ENCODE measurements around the gene ANK3. TPM values are rescaled to one million over a fixed set of nuclear protein-coding genes. Genes with fewer than 3 reads are reported as not detected.

Gene ANK3
- polyA plus RNA-seq, 1 donor (not counting 4 experiments of a cell fraction or from before 2014, with no cell fraction given) = 8.3 TPM

- no peak overlapping the region for H3K4me2 ChIP-seq (ENCODE audit: control insufficient read depth, extremely low read depth, insufficient read depth, low read depth, low read length)
- no peaks in the 10 kb centered on the region for H3K79me2 ChIP-seq (ENCODE audit: control insufficient read depth, insufficient read depth, low read length)
- H3K27ac ChIP-seq (ENCODE audit: control insufficient read depth, insufficient read depth, low read length) = no peak overlapping the region
- no peaks in the 10 kb centered on the region for H4K20me1 ChIP-seq (ENCODE audit: control insufficient read depth, extremely low read depth, insufficient read depth, low read length)
- H3K9me1 ChIP-seq (ENCODE audit: control insufficient read depth, extremely low read depth, insufficient read depth, low read length) = no peaks in the 10 kb centered on the region
- H3K9ac ChIP-seq (ENCODE audit: control insufficient read depth, extremely low read depth, insufficient read depth, low read length) = no peak overlapping the region
- H3K36me3 ChIP-seq (ENCODE audit: control insufficient read depth in 2 of 2, extremely low read depth in 1 of 2, insufficient read depth in 2 of 2, low read length in 2 of 2) = no peaks in the 10 kb centered on the region
- no peaks in the 10 kb centered on the region for H3K27me3 ChIP-seq (ENCODE audit: control insufficient read depth, extremely low read depth, insufficient read depth, low read length)
- dilution Hi-C loops (cut with MboI; ENCODE audit: extremely low pct_ligation_motif_present, low sequenced_read_pairs) = no loop called here
- TF ChIP-seq CTCF (optimal IDR thresholded peaks at IDR 0.05 in 1 of 3, IDR thresholded peaks at IDR 0.05 in 1 of 3, conservative IDR thresholded peaks at IDR 0.05 in 1 of 3; ENCODE audit: extremely low read depth in 1 of 3, insufficient read depth in 2 of 3, low read length in 3 of 3) = no peak
- no peak for TF ChIP-seq EZH2 (IDR thresholded peaks at IDR 0.05; ENCODE audit: low read length)
- no peak overlapping the region for H2AFZ ChIP-seq (ENCODE audit: control insufficient read depth, low read length)
- no peaks in the 10 kb centered on the region for H3K9me3 ChIP-seq (ENCODE audit: control insufficient read depth, low read depth, low read length)
- no peak for FAIRE-seq
- no peak overlapping the region for H3K4me3 ChIP-seq (ENCODE audit: control insufficient read depth in 2 of 3, extremely low read depth in 1 of 3, insufficient read depth in 2 of 3, low read depth in 1 of 3, low read length in 3 of 3)
- peaks cover 23% of the 10 kb centered on the region for H3K4me1 ChIP-seq (ENCODE audit: control insufficient read depth, extremely low read depth, insufficient read depth, low read length)
- DNase-seq (ENCODE audit: low read depth, low spot score) = no peak
Measured at GRCh38 chr10:60388116-60388625, 1.5 kb downstream of the ANK3 start.

- Histone ChIP-seq H3K9me3 (ENCODE audit: control insufficient read depth, low read depth, low read length) (no peaks in the 10 kb centered on the region), H3K4me1 (ENCODE audit: control insufficient read depth, extremely low read depth, insufficient read depth, low read length) (peaks cover 27% of the 10 kb centered on the region), H3K79me2 (ENCODE audit: control insufficient read depth, insufficient read depth, low read length) (no peaks in the 10 kb centered on the region), H3K27me3 (ENCODE audit: control insufficient read depth, extremely low read depth, insufficient read depth, low read length) (no peaks in the 10 kb centered on the region), H3K9me1 (ENCODE audit: control insufficient read depth, extremely low read depth, insufficient read depth, low read length) (no peaks in the 10 kb centered on the region), H3K27ac (ENCODE audit: control insufficient read depth, insufficient read depth, low read length) (no peak overlapping the region), H2AFZ (ENCODE audit: control insufficient read depth, low read length) (no peak overlapping the region), H3K9ac (ENCODE audit: control insufficient read depth, extremely low read depth, insufficient read depth, low read length) (no peak overlapping the region), H3K36me3 (ENCODE audit: control insufficient read depth in 2 of 2, extremely low read depth in 1 of 2, insufficient read depth in 2 of 2, low read length in 2 of 2) (no peaks in the 10 kb centered on the region), H3K4me3 (ENCODE audit: control insufficient read depth in 2 of 3, extremely low read depth in 1 of 3, insufficient read depth in 2 of 3, low read depth in 1 of 3, low read length in 3 of 3) (no peak overlapping the region), H4K20me1 (ENCODE audit: control insufficient read depth, extremely low read depth, insufficient read depth, low read length) (no peaks in the 10 kb centered on the region), H3K4me2 (ENCODE audit: control insufficient read depth, extremely low read depth, insufficient read depth, low read depth, low read length) (no peak overlapping the region)
- FAIRE-seq = no peak
- dilution Hi-C loops (cut with MboI; ENCODE audit: extremely low pct_ligation_motif_present, low sequenced_read_pairs) = no loop called here
- TF ChIP-seq CTCF (optimal IDR thresholded peaks at IDR 0.05 in 1 of 3, IDR thresholded peaks at IDR 0.05 in 1 of 3, conservative IDR thresholded peaks at IDR 0.05 in 1 of 3; ENCODE audit: extremely low read depth in 1 of 3, insufficient read depth in 2 of 3, low read length in 3 of 3) (no peak), EZH2 (IDR thresholded peaks at IDR 0.05; ENCODE audit: low read length) (no peak)
- DNase-seq (ENCODE audit: low read depth, low spot score) = no peak
Measured at GRCh38 chr10:60387531-60387930, 2.1 kb downstream of the ANK3 start.

Data from keratinocyte (primary cell).